Measurements from ENCODE around the gene CDK6. TPM values are rescaled to one million over a fixed set of nuclear protein-coding genes. Genes with fewer than 3 reads are reported as not detected.

CDK6 gene
- total and polyA plus RNA-seq, 2 of the 8 experiments (the other 6 are each of a cell fraction or from before 2014, with no cell fraction given) = 5.9 to 18.9 TPM

GRCh38 chr7:92808635-92809034, 27.7 kb downstream of the CDK6 start:
- Histone ChIP-seq H4K5ac (ENCODE audit: insufficient read length, low read depth, low read length) (no peak overlapping the region), H2BK12ac (ENCODE audit: low read depth, low read length) (no peak overlapping the region), H4K20me1 (replicated peaks in 1 of 2; ENCODE audit: control insufficient read depth in 1 of 2, insufficient read depth in 2 of 2, low read length in 2 of 2) (no peaks in the 10 kb centered on the region), H3K56ac (replicated peaks; ENCODE audit: insufficient read length, low read depth, low read length) (no peak overlapping the region), H2BK5ac (ENCODE audit: low read depth, low read length) (no peak overlapping the region), H2BK120ac (replicated peaks; ENCODE audit: low read depth, low read length) (no peak overlapping the region), H2BK15ac (ENCODE audit: low read length) (no peak overlapping the region), H3K27ac (ENCODE audit: low read depth, low read length) (no peak overlapping the region), H4K91ac (replicated peaks; ENCODE audit: insufficient read length, low read length) (no peak overlapping the region), H3K79me2 (ENCODE audit: control insufficient read depth in 1 of 2, insufficient read depth in 2 of 2, low read length in 2 of 2) (peaks cover 0 to 2% of the 10 kb centered on the region in 2 experiments; a peak in 1 of 4 replicates), H3K14ac (ENCODE audit: insufficient read length) (no peak overlapping the region), H2AFZ (ENCODE audit: low read length) (no peak overlapping the region), H4K8ac (ENCODE audit: extremely low read depth, insufficient read depth, low read length) (no peak overlapping the region), H3K4me2 (ENCODE audit: insufficient read depth in 1 of 2, low read depth in 2 of 2, low read length in 2 of 2) (no peak overlapping the region), H3K18ac (ENCODE audit: extremely low read depth, low read length) (no peak overlapping the region; the same call in 1 of the 2 replicates), H2BK20ac (ENCODE audit: low read length) (no peak overlapping the region), H3K23me2 (ENCODE audit: low read depth, low read length) (no peaks in the 10 kb centered on the region), H3K23ac (ENCODE audit: insufficient read length) (no peak overlapping the region), H3K79me1 (ENCODE audit: low read depth, low read length) (no peaks in the 10 kb centered on the region), H3K4ac (replicated peaks; ENCODE audit: insufficient read length, low read depth, low read length) (no peak overlapping the region), H3K4me1 (replicated peaks in 1 of 4; ENCODE audit: control insufficient read depth in 3 of 4, insufficient read depth in 4 of 4, low read length in 3 of 4) (peaks cover 0 to 13% (median 8%) of the 10 kb centered on the region in 4 experiments; a peak in 5 of 7 replicates), H3K9ac (replicated peaks in 1 of 4; ENCODE audit: extremely low read depth in 1 of 4, low read depth in 3 of 4, low read length in 3 of 4) (no peak overlapping the region), H3K36me3 (ENCODE audit: control insufficient read depth in 2 of 4, insufficient read depth in 4 of 4, low read length in 3 of 4) (no peaks in the 10 kb centered on the region), H3K4me3 (ENCODE audit: extremely low read depth in 1 of 4, insufficient read depth in 2 of 4, low read depth in 3 of 4, low read length in 4 of 4) (no peak overlapping the region), H3K9me3 (ENCODE audit: insufficient read depth in 2 of 2, low read depth in 1 of 2, low read length in 1 of 2) (no peaks in the 10 kb centered on the region), H3K27me3 (replicated peaks in 1 of 4; ENCODE audit: control insufficient read depth in 3 of 4, extremely low read depth in 1 of 4, insufficient read depth in 3 of 4, low read length in 3 of 4) (no peaks in the 10 kb centered on the region), H2AK5ac (ENCODE audit: low read depth, low read length) (no peak overlapping the region)
- ChIA-PET CTCF (ENCODE audit: partially characterized antibody) (no interaction called here), POLR2A (ENCODE audit: partially characterized antibody) (no interaction called here)
- DNase-seq (ENCODE audit: low read depth in 1 of 2, low spot score in 2 of 2) (no peak), FAIRE-seq (no peak)
- TF ChIP-seq CEBPB (IDR thresholded peaks at IDR 0.05; ENCODE audit: low read depth, low read length) (no peak), SAP30 (IDR thresholded peaks at IDR 0.05; ENCODE audit: insufficient read depth, insufficient replicate concordance, low read length) (no peak), YY1 (IDR thresholded peaks at IDR 0.05; ENCODE audit: low read depth, low read length) (no peak), CHD2 (IDR thresholded peaks at IDR 0.05; ENCODE audit: low read length) (no peak), RNF2 (IDR thresholded peaks at IDR 0.05; ENCODE audit: borderline replicate concordance, low read depth, low read length, missing control alignments, poor library complexity, severe bottlenecking) (no peak)

Data from H1 (cell line).